GM21423 (cell line): Measurements from ENCODE around the gene CSRNP2.

ENCODE experiments used
- ATAC-seq: cut with Tn5 transposase; IDR thresholded peaks from one replicate; pipeline ENCODE4 v1.9.1; 2021; ENCODE audit warnings: mild to moderate bottlenecking, moderate library complexity; ENCODE audit not compliant: unreplicated experiment

CSRNP2 gene, protein sequence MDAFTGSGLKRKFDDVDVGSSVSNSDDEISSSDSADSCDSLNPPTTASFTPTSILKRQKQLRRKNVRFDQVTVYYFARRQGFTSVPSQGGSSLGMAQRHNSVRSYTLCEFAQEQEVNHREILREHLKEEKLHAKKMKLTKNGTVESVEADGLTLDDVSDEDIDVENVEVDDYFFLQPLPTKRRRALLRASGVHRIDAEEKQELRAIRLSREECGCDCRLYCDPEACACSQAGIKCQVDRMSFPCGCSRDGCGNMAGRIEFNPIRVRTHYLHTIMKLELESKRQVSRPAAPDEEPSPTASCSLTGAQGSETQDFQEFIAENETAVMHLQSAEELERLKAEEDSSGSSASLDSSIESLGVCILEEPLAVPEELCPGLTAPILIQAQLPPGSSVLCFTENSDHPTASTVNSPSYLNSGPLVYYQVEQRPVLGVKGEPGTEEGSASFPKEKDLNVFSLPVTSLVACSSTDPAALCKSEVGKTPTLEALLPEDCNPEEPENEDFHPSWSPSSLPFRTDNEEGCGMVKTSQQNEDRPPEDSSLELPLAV

DNA sequence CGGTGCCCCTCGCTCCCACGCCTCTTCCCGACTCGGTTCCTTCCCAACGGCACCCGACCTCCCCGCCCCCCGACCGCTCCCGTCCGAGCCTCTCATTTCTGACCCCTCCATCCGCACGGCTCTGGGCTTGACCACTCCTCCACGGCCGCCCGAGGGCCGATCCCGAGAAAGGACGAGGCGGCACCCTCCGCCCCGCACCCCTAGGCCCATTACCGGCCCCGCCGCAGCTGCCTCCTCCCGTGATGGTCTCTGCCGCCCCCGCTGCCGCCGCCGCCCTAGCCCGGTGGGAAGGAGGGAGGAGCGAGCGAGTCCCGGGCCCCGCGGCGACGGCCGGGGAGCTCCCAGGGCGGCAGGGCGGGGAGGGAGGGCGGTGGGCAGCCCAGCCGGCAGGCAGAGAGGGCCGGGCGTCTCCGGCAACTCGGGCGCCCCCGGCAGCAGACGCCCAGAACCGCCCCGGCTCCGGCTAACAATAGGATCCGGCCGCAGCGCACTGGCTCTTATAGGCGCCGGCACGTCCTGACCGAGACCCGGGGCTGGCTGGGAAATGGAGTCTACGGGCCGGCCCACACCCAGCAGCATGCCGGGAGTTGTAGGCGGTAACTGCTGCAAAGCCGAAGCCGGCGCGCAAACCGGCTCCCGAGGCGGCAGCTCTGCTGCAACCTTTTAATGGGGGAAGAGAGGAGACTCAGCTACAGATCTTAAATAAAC lies at the start of gene CSRNP2:
TSS of gene CSRNP2 (minus strand) at position 471 of the 708 bp plus-strand sequence. CDS start 7,035 bp downstream, outside the sequence.
- peak; percentile 99 for ATAC-seq

DNA sequence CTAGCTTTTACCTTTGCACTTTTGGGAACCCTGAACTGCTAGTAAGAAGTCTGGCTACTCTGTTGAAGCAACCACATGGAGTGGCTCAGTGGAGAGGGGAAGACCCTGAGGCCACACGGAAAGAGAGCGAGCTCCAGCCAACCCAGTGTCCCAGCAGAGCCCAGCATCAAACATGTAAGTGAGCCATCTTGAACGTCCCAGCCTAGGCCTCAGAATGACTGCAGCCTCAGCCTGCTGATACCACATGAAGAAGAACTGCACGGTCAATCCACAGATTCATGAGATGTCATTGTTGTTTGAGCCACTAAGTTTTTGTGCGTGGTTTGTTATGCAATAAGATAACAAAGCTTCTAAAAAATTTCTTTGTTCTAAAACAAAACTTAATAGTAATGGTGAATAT lies 49.3 kb upstream of the CSRNP2 start:
- ATAC-seq, result no peak

- ATAC-seq, result no peak
Observed at GRCh38 chr12:51131745-51132521, 48.5 kb upstream of the CSRNP2 start.

DNA sequence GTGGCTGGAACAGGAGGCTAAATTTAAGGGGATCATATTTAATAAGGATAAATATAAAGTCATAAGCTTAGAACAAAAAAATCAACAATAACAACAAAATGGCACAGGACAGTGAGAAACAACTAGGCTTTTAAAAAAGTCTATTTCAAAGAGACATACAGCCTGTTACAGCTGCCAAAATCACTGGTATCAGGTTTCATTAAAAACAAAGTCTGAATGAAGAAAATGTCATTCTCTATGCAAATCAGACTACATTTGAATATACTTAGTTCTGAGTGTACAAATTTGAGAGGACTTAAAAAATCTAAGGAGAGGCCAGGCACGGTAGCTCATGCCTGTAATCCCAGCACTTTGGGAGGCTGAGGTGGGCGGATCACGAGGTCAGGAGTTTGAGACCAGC lies 45.5 kb upstream of the CSRNP2 start:
- no peak for ATAC-seq

DNA sequence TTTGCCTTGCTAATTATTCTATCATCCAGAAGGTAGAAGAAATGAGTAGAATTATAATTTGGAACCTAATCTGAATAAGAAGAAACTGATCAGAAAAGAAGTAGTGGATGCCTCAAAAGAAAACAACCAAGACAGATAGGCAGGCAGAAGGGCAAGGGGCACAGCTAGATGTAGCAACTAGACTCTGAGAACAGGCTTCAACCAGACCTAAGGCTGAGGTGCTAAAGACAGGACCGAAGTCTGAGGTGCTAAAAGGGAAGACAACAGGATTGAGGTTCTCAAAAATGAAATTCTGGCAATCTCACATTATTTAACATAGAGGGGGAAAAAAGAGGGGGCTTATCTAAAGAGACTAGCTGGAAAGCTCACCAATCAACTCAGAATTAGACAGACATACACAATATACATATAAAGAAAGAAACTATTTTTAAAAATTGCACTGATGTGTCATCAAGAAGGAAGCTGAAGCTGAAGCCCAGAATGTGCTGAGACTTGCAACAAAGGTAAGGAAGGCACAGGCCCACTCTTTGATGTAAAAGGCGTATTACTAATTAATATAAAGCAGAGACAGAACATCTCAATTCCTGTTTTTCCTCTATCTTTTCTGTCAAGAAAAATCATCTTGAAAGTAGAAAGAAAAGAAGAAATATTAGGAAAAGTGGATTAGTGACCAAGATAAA lies 43.8 kb upstream of the CSRNP2 start:
- no peak for ATAC-seq

GRCh38 chr12:51126297-51126696 lies 42.9 kb upstream of the CSRNP2 start:
- ATAC-seq, result no peak

DNA sequence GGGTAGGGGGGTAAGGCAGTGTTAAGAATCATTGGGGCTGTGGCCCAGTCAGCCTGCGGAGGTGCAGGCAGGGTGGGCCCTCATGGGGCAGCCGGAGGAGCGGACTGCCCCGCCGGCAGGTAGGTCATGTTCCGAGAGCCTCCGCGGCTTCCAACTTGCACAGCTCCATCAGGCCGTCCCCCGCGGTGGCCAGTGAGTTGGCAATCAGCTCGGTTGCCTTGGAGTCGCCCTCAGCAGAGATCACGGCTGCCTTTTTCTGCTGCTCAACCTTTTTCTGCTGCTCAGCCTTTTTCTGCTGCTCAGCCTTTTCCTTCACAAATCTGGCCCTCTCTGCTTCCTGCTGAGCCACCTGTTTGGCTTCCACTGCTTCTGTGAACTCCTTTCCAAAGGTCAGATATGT lies 41.1 kb upstream of the CSRNP2 start:
- ATAC-seq, result no peak

GRCh38 chr12:51122844-51123243 lies 39.4 kb upstream of the CSRNP2 start:
- ATAC-seq, result no peak

GRCh38 chr12:51118706-51119105 lies 35.3 kb upstream of the CSRNP2 start:
- no peak for ATAC-seq

DNA sequence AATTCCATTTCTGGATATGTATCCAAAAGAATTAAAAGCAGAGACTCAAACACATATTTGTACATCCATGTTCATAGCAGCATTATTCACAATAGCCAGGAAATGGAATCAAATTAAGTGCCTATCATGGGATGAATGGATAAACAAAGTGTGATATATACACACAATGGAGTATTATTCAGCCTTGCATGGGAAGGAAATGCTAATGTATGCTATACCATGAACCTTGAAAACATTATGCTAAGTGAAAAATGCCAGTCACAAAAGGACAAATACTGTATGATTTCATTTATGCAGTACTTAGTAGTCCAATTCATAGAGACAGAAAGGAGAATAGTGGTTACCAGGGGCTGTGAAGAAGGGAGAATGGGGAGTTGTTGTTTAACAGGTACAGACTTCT lies 32.1 kb upstream of the CSRNP2 start:
- ATAC-seq, result no peak

GRCh38 chr12:51108136-51108535 lies 24.7 kb upstream of the CSRNP2 start:
- ATAC-seq, result no peak

DNA sequence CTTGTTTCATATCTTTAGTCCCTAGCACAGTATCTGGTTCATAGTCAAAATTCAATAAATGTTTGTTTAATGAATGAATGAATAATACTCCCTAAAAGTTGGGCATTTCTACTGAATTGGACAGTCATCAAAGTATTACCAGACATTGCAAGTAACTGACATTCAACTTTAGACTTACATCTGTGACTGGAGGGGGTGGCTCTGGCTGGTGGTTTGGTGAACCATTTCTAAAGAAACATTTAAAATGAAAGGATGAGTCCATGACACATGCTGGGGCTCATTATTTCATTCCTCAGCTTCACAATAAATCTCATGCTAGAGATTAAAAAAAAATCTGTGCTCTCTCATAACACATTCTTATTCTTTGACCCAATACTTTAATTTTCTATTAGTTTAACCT lies 20.6 kb upstream of the CSRNP2 start:
- ATAC-seq, result no peak

DNA sequence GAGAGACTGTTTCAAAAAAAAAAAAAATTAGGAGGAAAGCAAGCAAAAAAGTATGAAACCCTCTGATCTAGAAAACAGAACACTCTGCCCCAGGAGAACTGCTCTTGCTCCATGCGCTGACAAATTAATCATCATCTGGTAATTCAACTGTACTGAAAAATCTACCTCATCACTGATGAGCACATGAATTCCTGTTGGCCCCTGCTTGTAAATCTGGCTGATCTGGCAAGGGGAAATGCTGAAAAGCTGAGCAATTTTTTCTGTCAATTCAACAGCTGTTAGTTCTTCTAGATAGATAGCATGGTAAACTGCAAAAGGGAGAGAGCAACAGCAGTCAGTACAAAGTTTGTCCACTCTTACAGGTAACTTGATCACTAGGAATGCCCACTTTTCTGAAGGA lies 15.2 kb upstream of the CSRNP2 start:
- no peak for ATAC-seq

GRCh38 chr12:51090705-51091229 lies 7.4 kb upstream of the CSRNP2 start:
- ATAC-seq, result no peak

- no peak for ATAC-seq
Observed at GRCh38 chr12:51087818-51088217, 4.4 kb upstream of the CSRNP2 start.

- ATAC-seq, result no peak
Observed at GRCh38 chr12:51086933-51087332, 3.5 kb upstream of the CSRNP2 start.

DNA sequence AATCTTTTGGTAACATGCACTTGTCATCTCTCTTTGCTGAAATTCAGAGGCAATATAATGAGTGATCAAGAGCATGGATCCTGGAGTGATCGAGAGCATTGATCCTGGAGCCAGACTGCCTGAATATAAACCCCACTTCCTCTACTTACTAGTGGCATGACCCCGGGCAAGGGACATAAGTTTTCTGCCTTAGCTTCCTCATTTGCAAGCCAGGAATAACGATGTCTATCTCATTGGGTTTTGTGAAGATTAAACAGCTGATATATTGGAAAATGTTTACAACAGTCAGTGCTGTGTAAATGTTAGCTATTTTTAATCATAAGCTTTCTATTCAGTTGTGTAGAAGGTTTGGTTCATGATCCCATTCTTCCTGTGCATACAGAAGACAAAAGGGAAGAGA lies 2.4 kb upstream of the CSRNP2 start:
- no peak for ATAC-seq

DNA sequence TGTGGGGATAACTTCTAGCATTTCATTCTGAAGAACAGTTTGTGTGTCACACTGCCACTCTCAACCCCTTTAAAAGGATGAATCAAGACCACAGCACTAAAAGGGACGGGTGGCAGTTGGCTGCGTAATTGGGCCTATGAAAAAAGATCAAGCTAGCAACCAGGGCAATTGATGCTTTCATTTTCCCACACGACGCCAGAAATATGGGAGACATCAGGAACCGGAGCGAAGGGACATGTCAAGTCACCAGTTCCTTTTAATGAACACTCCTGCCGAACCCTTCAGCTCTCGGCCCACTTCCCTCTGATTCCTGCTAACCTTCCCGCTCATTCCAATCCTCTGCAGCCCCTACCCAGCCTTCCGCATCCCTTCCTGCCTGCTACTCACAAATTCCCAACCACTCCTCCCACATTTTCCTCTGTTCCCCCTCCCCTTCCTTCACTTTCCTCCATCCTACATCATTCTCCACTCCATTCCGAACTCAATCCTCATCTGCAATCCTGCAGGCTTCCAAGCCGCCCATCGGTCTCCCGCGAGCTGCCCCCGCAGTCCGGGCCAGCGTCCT lies 753 bp downstream of the CSRNP2 start:
- no peak for ATAC-seq

- no peak for ATAC-seq
Observed at GRCh38 chr12:51081421-51081820, 2.0 kb downstream of the CSRNP2 start.

- ATAC-seq, result no peak
Observed at GRCh38 chr12:51080136-51080535, 3.3 kb downstream of the CSRNP2 start.
